Myocyte (in vitro differentiated cells): ENCODE data around the gene MRRF. TPM values are rescaled to one million over a fixed set of nuclear protein-coding genes. Genes with fewer than 3 reads are reported as not detected.

ENCODE experiments used
- DNase-seq: peaks from one replicate; pipeline ENCODE4 v3.0.0-alpha.2; 2012; ENCODE audit warnings: low read depth
- total RNA-seq: library from RNA; depleted of rRNA; stranded (reverse); fragments of >200 nt; gene quantifications from 2 replicates; pipeline ENCODE4 v1.2.3, GENCODE V29; 2014

MRRF gene
- total RNA-seq, 1 donor from 2014 or later: 36.6 TPM

- no peak for DNase-seq
Observed at GRCh38 chr9:122228191-122228567, 36.5 kb upstream of the MRRF start.

GRCh38 chr9:122228568-122229484, 35.9 kb upstream of the MRRF start, which contains the start of gene LHX6:
Gene LHX6, minus strand, starts transcription at chr9:122228957. Its CDS starts 217 bp downstream, at chr9:122228740.
- peak; percentile 36 for DNase-seq

- DNase-seq: no peak
Observed at GRCh38 chr9:122229485-122229837, 35.2 kb upstream of the MRRF start.

- no peak for DNase-seq
Observed at GRCh38 chr9:122232796-122233306, 31.8 kb upstream of the MRRF start.

- no peak for DNase-seq
Observed at GRCh38 chr9:122234022-122234748, 30.5 kb upstream of the MRRF start.

GRCh38 chr9:122236681-122237080, 28.0 kb upstream of the MRRF start:
- DNase-seq: no peak

- no peak for DNase-seq
Observed at GRCh38 chr9:122239722-122240121, 25.0 kb upstream of the MRRF start.

- DNase-seq: no peak
Observed at GRCh38 chr9:122244349-122244748, 20.3 kb upstream of the MRRF start.

- DNase-seq: no peak
Observed at GRCh38 chr9:122246666-122247065, 18.0 kb upstream of the MRRF start.

GRCh38 chr9:122248448-122248865, 16.2 kb upstream of the MRRF start:
- no peak for DNase-seq

GRCh38 chr9:122251351-122251750, 13.3 kb upstream of the MRRF start:
- DNase-seq: no peak

- DNase-seq: no peak
Observed at GRCh38 chr9:122252796-122253195, 11.9 kb upstream of the MRRF start.

- no peak for DNase-seq
Observed at GRCh38 chr9:122254761-122255160, 9.9 kb upstream of the MRRF start.

- DNase-seq: no peak
Observed at GRCh38 chr9:122256206-122256605, 8.5 kb upstream of the MRRF start.

GRCh38 chr9:122258886-122259415, 5.7 kb upstream of the MRRF start:
- DNase-seq: no peak

GRCh38 chr9:122261469-122261881, 3.2 kb upstream of the MRRF start:
- DNase-seq: peak; percentile 89

- DNase-seq: no peak
Observed at GRCh38 chr9:122262073-122262472, 2.6 kb upstream of the MRRF start.

GRCh38 chr9:122263699-122264349, 858 bp upstream of the MRRF start:
- DNase-seq: peak; percentile 33

- DNase-seq: peak; percentile 72
Observed at GRCh38 chr9:122265149-122265915, 650 bp downstream of the MRRF start.

- no peak for DNase-seq
Observed at GRCh38 chr9:122268041-122268814, 3.5 kb downstream of the MRRF start.
